GM10847 (cell line): ENCODE results near the gene GARNL3.

Experiments
- POLR2A ChIP-seq: IDR thresholded peaks from 2 replicates; pipeline ENCODE4 v1.6.1; 2011; ENCODE audit not compliant: insufficient read length; ENCODE audit errors: extremely low read depth

Gene GARNL3

GRCh38 chr9:127264462-127265219 is at the start of gene GARNL3:
Gene GARNL3 (plus strand): TSS chr9:127264774. CDS start chr9:127264878, 104 bp downstream.
- no peak for TF ChIP-seq POLR2A

GRCh38 chr9:127215268-127216209 is 49.0 kb upstream of the GARNL3 start:
- no peak for TF ChIP-seq POLR2A

- TF ChIP-seq POLR2A, result no peak
Measured at GRCh38 chr9:127216210-127216887, 48.2 kb upstream of the GARNL3 start.

- TF ChIP-seq POLR2A, result no peak
Measured at GRCh38 chr9:127216888-127217217, 47.7 kb upstream of the GARNL3 start.

DNA sequence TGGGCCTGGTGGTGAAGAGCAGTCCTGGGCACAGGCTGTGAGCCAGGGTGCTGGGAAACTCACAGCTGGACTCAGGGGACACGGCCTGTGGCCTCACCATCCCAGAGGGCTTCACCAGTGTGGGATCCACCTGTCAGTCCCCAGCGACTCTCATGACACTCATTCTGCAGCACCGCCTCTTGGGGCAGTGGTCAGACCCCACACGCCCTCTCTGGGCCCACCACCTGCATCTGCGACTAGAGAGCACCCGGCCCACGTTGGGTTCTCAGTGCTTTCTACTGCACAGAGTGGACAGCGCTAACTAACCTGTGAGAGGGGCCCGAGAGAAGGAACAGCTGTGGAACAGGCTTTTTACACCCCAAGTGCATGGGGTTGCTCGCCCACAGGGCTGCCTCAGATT is 45.8 kb upstream of the GARNL3 start:
- TF ChIP-seq POLR2A, result no peak

GRCh38 chr9:127219520-127219919 is 45.1 kb upstream of the GARNL3 start:
- TF ChIP-seq POLR2A, result no peak

DNA sequence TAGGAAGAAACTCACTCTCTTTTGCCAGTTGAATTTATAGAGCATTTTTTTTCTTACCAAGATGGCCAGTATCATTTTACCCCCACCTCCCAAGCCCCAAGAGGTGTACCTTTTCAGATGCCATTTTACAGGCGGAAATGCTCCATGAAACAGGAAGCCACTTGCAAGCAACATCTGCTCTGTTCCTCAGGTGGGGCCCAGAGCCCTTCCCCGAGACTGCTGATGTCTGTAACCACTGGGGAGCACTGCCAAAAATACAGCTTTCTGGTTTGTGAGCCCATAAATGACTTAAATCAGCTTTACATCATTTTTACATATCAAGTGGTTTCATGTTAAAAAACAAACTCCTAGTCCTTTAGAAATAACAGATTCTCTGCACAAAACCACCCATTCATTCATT is 42.9 kb upstream of the GARNL3 start:
- no peak for TF ChIP-seq POLR2A

GRCh38 chr9:127222388-127223095 is 42.0 kb upstream of the GARNL3 start:
- TF ChIP-seq POLR2A, result no peak

GRCh38 chr9:127223266-127223665 is 41.3 kb upstream of the GARNL3 start:
- no peak for TF ChIP-seq POLR2A

DNA sequence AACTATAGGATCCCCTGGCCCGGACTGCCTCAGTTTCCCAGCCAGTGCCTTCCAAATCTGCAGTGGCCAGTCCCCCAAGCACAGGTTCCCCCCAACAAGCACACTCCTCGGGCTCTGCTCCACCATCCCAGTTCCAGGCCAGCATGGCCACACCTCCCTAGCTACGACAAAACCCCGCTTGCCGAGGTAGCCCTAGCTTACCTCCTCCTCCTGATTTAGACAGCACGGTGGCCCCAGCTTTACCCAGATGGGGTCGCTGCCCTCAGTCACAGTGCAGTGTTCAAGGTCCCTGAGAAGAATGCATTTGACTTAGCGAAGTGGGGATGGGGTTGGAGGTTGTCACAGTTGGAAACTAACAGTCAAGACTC is 40.8 kb upstream of the GARNL3 start:
- TF ChIP-seq POLR2A, result no peak

GRCh38 chr9:127224178-127224882 is 40.2 kb upstream of the GARNL3 start:
- TF ChIP-seq POLR2A, result peak; percentile 21

DNA sequence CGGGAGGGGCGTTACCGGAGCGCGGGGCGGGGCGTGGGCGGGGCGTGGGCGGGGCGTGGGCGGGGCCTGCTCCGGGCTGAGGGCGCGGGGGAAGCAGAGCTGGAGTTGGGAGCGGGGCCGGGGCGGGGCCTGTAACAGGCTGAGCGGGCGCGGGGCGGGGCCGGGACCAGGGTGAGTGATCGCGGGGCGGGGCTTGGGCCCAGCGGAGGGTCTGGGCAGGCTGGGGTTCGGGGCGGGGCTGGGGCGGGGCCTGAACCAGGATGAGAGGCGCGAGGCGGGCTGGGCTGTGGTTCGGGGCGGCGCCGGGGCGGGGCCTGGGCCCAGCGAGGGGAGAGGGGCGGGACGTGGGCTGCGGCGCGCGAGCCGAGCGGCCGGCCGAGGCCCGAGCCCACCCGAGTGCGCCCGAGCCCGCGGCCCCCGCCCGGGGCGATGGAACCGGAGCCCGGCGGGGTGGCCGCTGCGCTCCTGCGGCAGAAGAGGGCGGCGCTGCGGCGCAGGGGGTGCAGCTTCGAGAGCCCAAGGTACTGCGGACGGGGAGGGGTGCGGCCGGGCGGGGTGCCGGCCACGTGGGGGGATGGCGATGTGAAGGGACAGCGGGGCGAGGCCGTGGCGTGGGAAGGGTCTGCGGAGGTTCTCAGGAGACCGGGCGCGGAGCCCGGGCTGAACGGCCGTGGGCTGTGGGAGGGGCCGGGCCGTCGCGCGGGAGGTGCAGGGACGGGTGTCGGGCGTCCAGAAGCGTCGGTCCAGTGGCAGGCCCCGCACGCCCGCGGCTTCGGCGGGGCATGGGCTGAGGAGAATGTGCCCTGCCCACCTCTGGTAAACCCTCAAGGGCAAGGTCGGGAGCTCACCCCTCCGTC is 39.5 kb upstream of the GARNL3 start:
- no peak for TF ChIP-seq POLR2A

DNA sequence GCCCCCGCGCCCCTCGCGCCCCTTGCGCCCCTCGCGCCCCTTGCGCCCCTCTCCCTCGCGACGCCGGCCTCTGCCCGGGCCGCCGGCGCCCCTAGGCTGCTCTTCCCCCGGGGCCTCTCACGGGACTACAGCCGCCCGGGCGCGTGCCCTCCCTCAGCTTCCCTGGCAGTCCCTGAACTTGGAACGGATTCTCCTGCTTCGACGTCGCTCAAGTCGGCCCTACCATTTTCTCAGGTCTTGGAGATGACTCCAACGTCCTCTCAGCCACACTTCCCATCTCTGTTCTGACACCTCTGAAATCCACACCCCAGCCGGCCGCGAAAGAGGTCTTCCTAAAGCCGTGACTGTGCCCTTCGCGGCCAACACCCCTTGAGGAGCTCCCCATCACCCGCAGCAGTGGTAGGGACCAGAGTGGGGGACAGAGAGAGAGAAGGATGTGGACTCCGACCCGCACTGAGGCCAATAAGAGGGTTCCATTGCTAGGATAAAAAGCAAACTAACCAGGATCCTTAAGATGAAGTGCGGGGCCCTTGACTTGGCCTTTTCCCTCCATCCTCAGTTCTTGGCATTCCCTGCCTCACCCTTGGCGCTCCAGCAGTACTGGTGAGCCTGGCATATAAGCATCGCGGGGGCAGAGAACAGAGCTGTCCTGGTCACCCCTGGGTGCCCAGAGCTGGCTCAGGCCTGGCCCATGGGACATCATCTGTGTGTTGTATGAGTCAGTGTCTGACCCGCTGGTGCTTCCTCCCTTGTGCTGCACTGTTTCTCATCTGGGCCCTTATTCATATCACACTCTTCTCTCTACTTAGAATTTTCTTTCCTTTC is 38.6 kb upstream of the GARNL3 start:
- TF ChIP-seq POLR2A, result no peak
